Kidney (tissue), 14 donors: Measurements from ENCODE around the gene DYDC1. TPM values are rescaled to one million over a fixed set of nuclear protein-coding genes. Genes with fewer than 3 reads are reported as not detected.
A peak's percentile ranks its signal among the peaks of the same experiment; 100 is the strongest.
"Not testable (repeated sequence)": the region's sequence is repeated elsewhere in the genome, so short reads cannot be mapped to it uniquely, and the experiment has no call there.

Experiments
- DNase-seq, 5 donors: peaks; one replicate each; pipeline ENCODE4 v3.0.0-alpha.2; 2013 to 2020
- FAIRE-seq: peaks from 2 replicates; lab custom pipeline; 2012; peaks lifted over from hg19 to GRCh38; lab: Jason Lieb, UNC
- H3K27ac ChIP-seq, 2 donors: one replicate each; pipeline ENCODE4 v1.7.0; 2013; ENCODE audit warnings: low read depth in 2 of 2, low read length in 2 of 2, inconsistent platforms in 1 of 2
- H3K27me3 ChIP-seq: one replicate; pipeline ENCODE4 v1.7.1; 2013; ENCODE audit warnings: low read length, inconsistent platforms; ENCODE audit not compliant: control insufficient read depth, insufficient read depth
- H3K36me3 ChIP-seq, 3 donors: one replicate each; pipeline versions ENCODE4 v1.7.0 to v1.7.1; 2013; ENCODE audit warnings: low read length in 3 of 3, control low read depth in 1 of 3, inconsistent platforms in 1 of 3; ENCODE audit not compliant: insufficient read depth in 3 of 3, control insufficient read depth in 2 of 3
- H3K4me1 ChIP-seq, 3 donors: one replicate each; pipeline versions ENCODE4 v1.7.0 to v1.7.1; 2013; ENCODE audit warnings: low read length in 3 of 3, inconsistent platforms in 1 of 3, low read depth in 1 of 3; ENCODE audit not compliant: control insufficient read depth in 2 of 3, insufficient read depth in 2 of 3
- H3K4me3 ChIP-seq, 3 donors: one replicate each; pipeline versions ENCODE4 v1.7.0 to v1.8.1; 2013; ENCODE audit warnings: low read length in 3 of 3, control low read depth in 1 of 3, inconsistent platforms in 1 of 3
- H3K9ac ChIP-seq, 3 donors: one replicate each; pipeline versions ENCODE4 v1.7.0 to v1.7.1; 2013; ENCODE audit warnings: low read length in 3 of 3, control low read depth in 1 of 3, inconsistent platforms in 1 of 3
- H3K9me3 ChIP-seq, 3 donors: one replicate each; pipeline versions ENCODE4 v1.7.0 to v1.7.1; 2013; ENCODE audit warnings: low read length in 3 of 3, control low read depth in 1 of 3, inconsistent platforms in 1 of 3; ENCODE audit not compliant: control insufficient read depth in 2 of 3, insufficient read depth in 1 of 3
- CTCF ChIP-seq: IDR thresholded peaks from 3 replicates; pipeline ENCODE4 v1.5.1; 2012; ENCODE audit warnings: mild to moderate bottlenecking, moderate library complexity, borderline replicate concordance; ENCODE audit not compliant: insufficient read depth; ENCODE audit errors: extremely low read depth
- intact Hi-C: fragments of 100-400 bp; cut with DNase I; formaldehyde crosslinking; loops from one replicate; pipeline ENCODE4 v1.11.1; 2022
- polyA plus RNA-seq: library from polyadenylated mRNA; stranded (reverse); fragments of 350-450 nt; fragmentation: Illumina TruSeq; extraction: RNeasy Lipid Tissue Mini Kit (QIAGEN cat#74804); gene quantifications from one replicate; pipeline ENCODE4 v1.2.3, GENCODE V29; 2014; ENCODE audit warnings: low read depth, low replicate concordance; ENCODE audit not compliant: insufficient read depth
- total RNA-seq: library from RNA; stranded (reverse); fragmentation: NEBNext Ultra II Directional; extraction: Animal tissue kit (Norgen Biotek cat#: 25700); gene quantifications from one replicate; pipeline ENCODE4 v1.2.1, GENCODE V29; 2021
- donor health status: control.
- donor health status: control.
- donor health status: control.
- donor health status: control.
- donor health status: control.
- donor health status: DM: yes; HTN: yes; CAD: no.
- donor health status: Normal renal cell carcinoma (clear cell type).

Gene DYDC1
- total and polyA plus RNA-seq, 2 donors from 2014 or later: not detected

DNA sequence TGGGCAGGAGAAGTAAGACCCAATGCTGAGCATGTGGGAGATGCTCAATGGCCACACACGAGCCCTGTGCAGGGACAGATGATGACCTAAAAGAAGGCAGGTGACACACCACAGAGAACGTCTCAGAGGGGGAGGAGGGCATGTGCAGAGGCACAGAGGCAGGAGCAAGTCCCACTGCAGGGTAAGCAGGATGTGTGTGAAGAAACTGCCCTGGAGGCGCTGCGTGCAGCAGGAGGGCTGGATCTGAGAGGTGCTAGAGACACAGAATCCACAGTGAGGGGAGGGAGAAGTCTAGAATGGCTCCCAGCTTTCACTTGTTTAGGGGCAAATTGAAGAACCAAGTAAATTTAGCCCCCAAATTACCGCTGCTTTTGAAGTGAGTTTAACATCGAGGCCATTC, 14.9 kb upstream of the DYDC1 start:
- H3K36me3 ChIP-seq: no peaks in the 10 kb centered on the region
- peaks cover 0 to 11% (median 0%) of the 10 kb centered on the region in 3 donors for H3K9me3 ChIP-seq
- intact Hi-C loops: no loop called here

DNA sequence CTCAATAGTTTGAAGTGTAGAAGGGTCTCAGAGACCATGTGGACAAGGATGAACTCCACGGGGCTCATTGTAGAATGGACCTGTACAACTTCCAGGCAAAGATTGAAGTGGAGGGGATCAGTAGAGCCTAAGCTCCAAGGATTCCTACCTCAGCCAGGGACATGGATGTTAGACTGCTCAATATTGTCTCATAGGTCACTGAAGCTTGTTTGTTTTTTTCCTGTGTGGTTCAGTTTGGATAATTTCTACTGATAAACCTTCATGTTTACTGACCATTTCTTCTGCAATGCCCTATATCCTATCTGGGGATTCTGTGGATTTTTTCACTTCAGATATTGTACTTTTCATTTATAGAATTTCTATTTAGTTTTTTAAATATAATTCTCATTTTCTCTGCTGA, 9.0 kb upstream of the DYDC1 start:
- Histone ChIP-seq H3K36me3 (no peaks in the 10 kb centered on the region), H3K4me3 (no peak overlapping the region), H3K4me1 (no peaks in the 10 kb centered on the region), H3K9me3 (peaks cover 0 to 13% (median 0%) of the 10 kb centered on the region in 3 donors), H3K9ac (no peak overlapping the region), H3K27me3 (no peaks in the 10 kb centered on the region), H3K27ac (no peak overlapping the region)
- no peak for DNase-seq
- no peak for TF ChIP-seq CTCF
- intact Hi-C loops: no loop called here
- no peak for FAIRE-seq

More for the DNA sequence above, 14.9 kb upstream of the DYDC1 start:
- Histone ChIP-seq H3K27ac (no peak overlapping the region), H3K27me3 (no peaks in the 10 kb centered on the region), H3K4me3 (no peak overlapping the region), H3K9ac (no peak overlapping the region), H3K4me1 (no peaks in the 10 kb centered on the region)
- TF ChIP-seq CTCF: no peak
- no peak for FAIRE-seq
- no peak for DNase-seq

- DNase-seq: peak in 1 of 5 donors; percentile 73
- no peak for FAIRE-seq
- Histone ChIP-seq H3K9me3 (no peaks in the 10 kb centered on the region), H3K4me3 (no peak overlapping the region), H3K9ac (no peak overlapping the region), H3K4me1 (peaks cover 0 to 4% (median 0%) of the 10 kb centered on the region in 3 donors), H3K36me3 (no peaks in the 10 kb centered on the region), H3K27ac (no peak overlapping the region), H3K27me3 (no peaks in the 10 kb centered on the region)
- intact Hi-C loops: no loop called here
- TF ChIP-seq CTCF: no peak
Measured at GRCh38 chr10:80359644-80360043, 3.1 kb upstream of the DYDC1 start.

DNA sequence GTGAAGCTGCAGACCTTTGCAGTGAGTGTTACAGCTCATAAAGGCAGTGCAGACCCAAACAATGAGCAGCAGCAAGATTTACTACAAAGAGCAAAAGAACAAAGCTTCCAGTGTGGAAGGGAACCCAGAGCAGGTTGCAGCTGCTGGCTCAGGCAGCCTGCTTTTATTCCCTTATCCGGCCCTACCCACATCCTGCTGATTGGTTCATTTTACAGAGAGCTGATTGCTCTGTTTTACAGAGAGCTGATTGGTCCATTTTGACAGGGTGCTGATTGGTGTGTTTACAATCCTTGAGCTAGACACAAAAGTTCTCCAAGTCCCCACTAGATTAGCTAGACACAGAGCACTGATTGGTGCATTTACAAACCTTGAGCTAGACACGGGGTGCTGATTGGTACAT, 2.4 kb upstream of the DYDC1 start:
- H3K36me3 ChIP-seq, H3K4me1 ChIP-seq, FAIRE-seq, H3K27ac ChIP-seq, H3K9ac ChIP-seq, intact Hi-C loops, DNase-seq, H3K9me3 ChIP-seq, H3K4me3 ChIP-seq, H3K27me3 ChIP-seq: not testable (repeated sequence)
